ENCODE measurements around the gene PTPMT1.

Gene PTPMT1

DNA sequence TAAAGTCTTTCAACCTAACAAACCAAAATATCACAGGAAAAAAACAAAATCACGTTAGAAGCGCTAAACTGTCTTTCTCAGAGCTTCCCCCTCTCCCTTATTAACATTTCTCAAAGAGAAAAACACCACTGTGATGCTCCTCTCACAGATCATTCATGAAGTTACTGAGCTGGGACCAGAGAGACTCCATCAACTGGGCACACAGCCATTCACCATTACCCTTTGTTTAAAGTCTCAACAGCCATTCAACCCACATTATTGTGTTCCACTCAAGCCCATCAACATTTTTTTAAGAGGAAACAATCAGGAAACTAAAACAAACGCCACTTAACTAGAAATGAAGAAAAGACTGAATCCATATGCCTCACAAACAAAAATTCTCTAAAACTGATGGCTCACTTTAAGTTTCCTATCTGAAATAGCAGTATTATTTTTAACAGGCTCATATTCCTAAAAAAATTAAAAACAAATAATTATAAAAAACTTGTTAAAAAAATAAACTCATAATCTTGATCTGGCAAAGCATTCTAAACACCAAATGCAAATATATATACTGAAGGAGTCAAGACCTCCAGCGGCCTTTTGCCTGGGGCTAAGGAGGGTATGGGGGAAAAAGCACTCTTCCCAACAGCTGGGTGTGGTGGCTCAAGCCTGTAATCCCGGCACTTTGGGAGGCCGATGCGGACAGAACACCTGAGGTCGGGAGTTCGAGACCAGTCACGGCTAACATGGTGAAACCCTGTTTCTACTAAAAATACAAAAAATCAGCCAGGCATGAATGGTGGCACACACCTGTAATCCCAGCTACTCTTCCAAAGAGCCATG, 26.4 kb upstream of the PTPMT1 start:
- TF ChIP-seq, protein P1, sequence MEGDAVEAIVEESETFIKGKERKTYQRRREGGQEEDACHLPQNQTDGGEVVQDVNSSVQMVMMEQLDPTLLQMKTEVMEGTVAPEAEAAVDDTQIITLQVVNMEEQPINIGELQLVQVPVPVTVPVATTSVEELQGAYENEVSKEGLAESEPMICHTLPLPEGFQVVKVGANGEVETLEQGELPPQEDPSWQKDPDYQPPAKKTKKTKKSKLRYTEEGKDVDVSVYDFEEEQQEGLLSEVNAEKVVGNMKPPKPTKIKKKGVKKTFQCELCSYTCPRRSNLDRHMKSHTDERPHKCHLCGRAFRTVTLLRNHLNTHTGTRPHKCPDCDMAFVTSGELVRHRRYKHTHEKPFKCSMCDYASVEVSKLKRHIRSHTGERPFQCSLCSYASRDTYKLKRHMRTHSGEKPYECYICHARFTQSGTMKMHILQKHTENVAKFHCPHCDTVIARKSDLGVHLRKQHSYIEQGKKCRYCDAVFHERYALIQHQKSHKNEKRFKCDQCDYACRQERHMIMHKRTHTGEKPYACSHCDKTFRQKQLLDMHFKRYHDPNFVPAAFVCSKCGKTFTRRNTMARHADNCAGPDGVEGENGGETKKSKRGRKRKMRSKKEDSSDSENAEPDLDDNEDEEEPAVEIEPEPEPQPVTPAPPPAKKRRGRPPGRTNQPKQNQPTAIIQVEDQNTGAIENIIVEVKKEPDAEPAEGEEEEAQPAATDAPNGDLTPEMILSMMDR (IDR thresholded peaks at IDR 0.05), result no peak

DNA sequence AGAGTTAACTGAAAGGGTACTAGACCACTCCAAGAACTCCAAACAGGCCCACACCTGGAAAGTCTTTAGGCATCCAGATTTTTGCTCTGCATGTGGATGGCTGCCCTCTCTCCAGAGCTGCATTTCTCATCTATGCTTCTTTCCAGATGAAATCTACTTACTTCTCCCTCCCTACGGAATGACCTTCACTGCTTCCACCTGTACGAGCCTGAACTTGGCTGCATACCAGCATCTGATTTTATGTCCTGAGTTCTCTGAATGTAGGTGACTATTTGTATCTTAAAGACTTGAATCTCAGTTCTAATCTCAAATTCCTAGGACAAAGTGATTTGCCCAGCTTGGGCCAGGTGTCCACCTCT, 25.7 kb upstream of the PTPMT1 start:
- TF ChIP-seq, protein P1 (IDR thresholded peaks at IDR 0.05), result no peak

DNA sequence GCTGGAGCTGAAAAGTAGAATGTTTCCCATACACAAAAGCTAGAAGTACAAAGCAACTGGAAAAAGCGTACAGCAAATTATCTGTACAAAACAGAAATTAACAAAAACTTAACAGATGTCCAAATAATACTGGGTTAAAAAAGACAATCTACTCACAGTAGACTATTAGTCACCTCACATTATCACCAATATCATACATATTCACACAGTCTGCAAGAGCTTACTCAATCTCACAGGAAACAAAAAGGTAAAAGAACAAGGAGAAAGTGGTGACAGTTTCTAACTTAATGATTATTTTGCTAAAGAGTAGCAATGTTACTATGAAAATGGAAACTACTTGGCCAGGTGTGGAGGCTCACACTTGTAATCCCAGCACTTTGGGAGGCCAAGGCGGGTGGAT, 24.3 kb upstream of the PTPMT1 start:
- TF ChIP-seq, protein P1 (IDR thresholded peaks at IDR 0.05), result no peak

DNA sequence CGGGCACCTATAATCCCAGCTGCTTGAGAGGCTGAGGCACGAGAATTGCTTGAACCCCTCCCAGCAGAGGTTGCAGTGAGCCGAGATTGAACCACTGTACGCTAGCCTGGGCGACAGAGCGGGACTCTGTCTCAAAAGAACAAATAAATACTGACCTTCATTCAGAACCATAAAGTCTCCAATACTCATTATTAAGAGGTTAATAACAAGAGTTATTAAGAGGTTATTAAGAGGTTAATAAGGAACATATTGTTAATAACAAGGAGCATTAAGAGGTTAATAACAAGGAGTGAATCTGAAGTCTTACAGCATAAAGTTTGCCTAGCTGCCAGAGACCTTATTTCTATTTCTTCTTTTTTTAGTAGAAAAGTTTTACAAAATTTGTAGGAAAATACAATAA, 20.1 kb upstream of the PTPMT1 start:
- TF ChIP-seq, protein P1 (IDR thresholded peaks at IDR 0.05), result no peak

DNA sequence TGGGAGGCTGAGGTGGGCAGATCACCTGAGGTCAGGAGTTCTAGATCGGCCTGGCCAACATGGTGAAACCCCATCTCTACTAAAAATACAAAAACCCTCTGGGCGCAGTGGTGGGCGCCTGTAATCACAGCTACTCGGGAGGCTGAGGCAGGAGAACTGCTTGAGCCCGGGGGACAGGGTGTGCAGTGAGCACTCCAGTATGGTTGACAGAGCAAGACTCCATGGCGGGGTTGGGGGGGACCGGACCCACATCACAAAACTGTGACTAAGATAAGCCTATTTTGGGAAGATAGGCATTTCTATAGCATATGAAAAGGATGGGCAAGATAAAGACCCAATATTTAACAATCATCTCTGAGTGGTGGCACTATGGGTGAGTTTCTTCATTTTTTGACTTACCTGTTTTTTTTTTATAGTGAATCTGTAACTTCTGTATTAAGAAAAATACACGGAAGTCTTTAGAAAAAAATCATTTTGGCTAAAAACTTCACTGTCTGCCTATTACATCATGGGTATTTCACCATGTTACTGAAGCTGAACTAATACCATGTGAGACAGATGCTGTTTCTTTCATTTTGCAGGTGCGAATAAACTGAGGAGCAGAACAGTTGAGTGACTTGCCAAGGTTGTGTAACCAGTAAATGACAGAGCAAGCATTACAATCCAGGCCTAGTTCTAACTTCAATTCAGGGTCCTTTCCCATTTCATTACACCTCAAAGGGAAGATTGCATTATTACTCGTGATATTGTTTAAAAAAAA, 14.9 kb upstream of the PTPMT1 start:
- TF ChIP-seq, protein P1 (IDR thresholded peaks at IDR 0.05), result no peak

DNA sequence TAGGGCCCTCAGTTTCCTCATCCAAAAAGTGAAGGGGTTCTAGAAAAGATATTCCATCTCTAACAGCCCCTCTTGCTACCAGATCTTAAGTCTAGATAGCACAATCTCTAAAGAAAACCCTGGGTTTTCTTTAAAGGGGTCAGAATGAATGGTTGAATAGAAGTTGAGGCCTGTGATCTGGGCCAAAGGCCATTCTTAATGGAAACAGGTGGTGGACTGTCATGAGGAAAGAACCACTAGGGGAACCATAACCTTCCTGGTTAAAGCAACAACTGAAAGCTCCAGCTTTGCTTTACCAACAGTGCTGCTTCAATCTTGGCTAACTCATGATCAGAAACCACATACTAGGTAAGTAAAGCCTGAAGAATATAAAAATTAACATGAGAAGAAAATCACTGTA, 14.3 kb upstream of the PTPMT1 start:
- TF ChIP-seq, protein P1 (IDR thresholded peaks at IDR 0.05), result peak; percentile 35; the same call in 1 of the 2 replicates

DNA sequence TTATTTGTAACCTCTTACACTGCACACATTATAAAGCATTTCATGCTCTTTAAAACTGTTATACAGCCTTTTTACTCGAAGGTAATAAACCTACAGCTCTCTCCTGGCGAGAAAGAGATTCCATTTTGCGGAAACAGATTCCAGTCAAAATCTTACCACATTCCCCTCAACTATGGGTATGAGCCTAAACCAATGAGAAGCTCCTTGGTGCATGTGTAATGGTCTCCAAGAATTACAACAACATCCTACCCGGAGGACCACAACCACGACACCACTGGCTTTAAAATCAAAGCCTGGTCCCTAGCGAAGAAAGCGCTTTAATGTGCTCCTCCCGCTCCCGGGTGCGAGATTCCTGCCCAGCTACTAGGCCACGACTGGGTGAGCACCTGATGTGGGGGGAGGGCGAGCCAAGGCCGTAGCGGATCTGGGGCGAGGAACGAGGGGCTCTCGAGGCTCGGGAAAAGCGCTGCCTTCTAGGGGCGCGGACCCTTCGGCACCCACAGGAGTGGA, 13.3 kb upstream of the PTPMT1 start:
- TF ChIP-seq, protein P1 (IDR thresholded peaks at IDR 0.05), result no peak
